A549 (cell line): Measurements from ENCODE around the gene NT5C.

Experiments
- ESRRA ChIP-seq: fragments of 150-350 bp; IDR thresholded peaks from 2 replicates; pipeline ENCODE4 v1.6.1; 2014; ENCODE audit warnings: mild to moderate bottlenecking, low read length, borderline replicate concordance
- MAFK ChIP-seq: fragments of 450-650 bp; IDR thresholded peaks from 2 replicates; pipeline ENCODE4 v1.6.1; 2014; ENCODE audit not compliant: partially characterized antibody
- MAX ChIP-seq: IDR thresholded peaks from 2 replicates; pipeline ENCODE4 v1.6.1; 2012
- NR3C1 ChIP-seq: fragments of >200 bp; sonication (Bioruptor Twin); formaldehyde crosslinking; IDR thresholded peaks from 3 replicates; pipeline ENCODE4 v1.6.1; 2017
- POLR2A ChIP-seq: IDR thresholded peaks from 2 replicates; pipeline ENCODE4 v1.6.1; 2012; ENCODE audit warnings: mild to moderate bottlenecking, low read length
- REST ChIP-seq: fragments of 200-600 bp; sonication (generic); IDR thresholded peaks from 2 replicates; pipeline ENCODE4 v1.6.1; 2016; ENCODE audit warnings: antibody characterized with exemption, mild to moderate bottlenecking, moderate library complexity
- TF ChIP-seq, protein P1 (sequence below): fragments of >200 bp; sonication (Bioruptor Twin); formaldehyde crosslinking; IDR thresholded peaks from 3 replicates; pipeline ENCODE4 v1.5.1; 2016

DNA sequence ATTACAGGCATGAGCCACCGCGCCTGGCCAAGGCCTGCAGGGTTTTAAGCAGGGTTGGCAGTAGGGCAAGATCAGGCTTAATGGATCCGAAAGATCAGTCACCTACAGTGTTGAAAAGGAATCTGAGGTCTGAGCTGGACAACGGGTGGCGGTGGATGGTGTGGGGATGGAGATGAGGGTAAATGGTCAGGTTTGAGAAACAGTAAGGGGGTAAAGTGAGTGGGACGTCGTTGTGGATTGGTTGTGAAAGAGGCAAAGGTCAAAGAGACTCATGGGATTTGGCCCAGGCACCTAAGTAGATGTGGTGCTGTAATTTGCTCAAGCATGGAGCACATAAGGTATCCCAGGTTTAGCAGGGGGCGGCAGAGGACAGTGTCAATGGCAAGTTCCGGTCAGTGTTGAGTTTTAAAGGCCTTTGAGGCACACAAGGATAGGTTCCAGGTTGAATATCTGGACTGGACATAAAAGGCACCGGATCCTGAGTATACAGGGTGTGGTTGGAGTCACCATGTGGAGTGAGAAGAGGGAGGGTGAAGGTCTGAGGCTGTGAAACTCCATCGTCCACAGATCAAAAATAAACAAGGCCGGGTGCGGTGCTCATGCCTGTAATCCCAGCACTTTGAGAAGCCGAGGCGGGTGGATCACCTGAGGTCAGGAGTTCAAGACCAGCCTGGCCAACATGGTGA, 44.9 kb downstream of the NT5C start:
- TF ChIP-seq POLR2A (no peak), ESRRA (no peak), NR3C1 (no peak), MAFK (no peak), MAX (no peak), REST (no peak)
- TF ChIP-seq, protein P1, sequence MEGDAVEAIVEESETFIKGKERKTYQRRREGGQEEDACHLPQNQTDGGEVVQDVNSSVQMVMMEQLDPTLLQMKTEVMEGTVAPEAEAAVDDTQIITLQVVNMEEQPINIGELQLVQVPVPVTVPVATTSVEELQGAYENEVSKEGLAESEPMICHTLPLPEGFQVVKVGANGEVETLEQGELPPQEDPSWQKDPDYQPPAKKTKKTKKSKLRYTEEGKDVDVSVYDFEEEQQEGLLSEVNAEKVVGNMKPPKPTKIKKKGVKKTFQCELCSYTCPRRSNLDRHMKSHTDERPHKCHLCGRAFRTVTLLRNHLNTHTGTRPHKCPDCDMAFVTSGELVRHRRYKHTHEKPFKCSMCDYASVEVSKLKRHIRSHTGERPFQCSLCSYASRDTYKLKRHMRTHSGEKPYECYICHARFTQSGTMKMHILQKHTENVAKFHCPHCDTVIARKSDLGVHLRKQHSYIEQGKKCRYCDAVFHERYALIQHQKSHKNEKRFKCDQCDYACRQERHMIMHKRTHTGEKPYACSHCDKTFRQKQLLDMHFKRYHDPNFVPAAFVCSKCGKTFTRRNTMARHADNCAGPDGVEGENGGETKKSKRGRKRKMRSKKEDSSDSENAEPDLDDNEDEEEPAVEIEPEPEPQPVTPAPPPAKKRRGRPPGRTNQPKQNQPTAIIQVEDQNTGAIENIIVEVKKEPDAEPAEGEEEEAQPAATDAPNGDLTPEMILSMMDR: no peak
